HG02610 (cell line): ENCODE results near the gene WFDC13.
"Not testable (repeated sequence)": the region's sequence is repeated elsewhere in the genome, so short reads cannot be mapped to it uniquely, and the experiment has no call there.

Source experiments
- ATAC-seq: cut with Tn5 transposase; IDR thresholded peaks from one replicate; pipeline ENCODE4 v1.9.1; 2021; ENCODE audit warnings: mild to moderate bottlenecking, moderate library complexity; ENCODE audit not compliant: unreplicated experiment

Gene WFDC13, protein sequence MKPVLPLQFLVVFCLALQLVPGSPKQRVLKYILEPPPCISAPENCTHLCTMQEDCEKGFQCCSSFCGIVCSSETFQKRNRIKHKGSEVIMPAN

DNA sequence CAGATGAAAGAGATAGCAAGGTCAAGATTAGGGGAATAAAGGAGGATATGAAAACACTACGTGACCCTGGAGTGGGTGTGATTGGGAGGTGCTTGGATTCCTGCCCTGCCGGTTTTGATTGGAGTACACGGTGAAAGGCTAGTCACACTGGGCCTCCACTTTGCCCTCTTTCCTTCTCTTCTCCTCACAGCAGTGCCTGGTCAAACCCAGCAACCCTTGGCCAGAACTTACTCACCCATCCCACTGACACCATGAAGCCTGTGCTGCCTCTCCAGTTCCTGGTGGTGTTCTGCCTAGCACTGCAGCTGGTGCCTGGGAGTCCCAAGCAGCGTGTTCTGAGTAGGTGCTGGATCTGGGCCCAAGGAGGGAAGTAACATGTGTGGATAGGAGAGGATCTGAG is at the start of gene WFDC13:
TSS of gene WFDC13 (plus strand) at position 166 of the 400 bp plus-strand sequence. CDS start at position 252, 86 bp downstream.
- no peak for ATAC-seq

DNA sequence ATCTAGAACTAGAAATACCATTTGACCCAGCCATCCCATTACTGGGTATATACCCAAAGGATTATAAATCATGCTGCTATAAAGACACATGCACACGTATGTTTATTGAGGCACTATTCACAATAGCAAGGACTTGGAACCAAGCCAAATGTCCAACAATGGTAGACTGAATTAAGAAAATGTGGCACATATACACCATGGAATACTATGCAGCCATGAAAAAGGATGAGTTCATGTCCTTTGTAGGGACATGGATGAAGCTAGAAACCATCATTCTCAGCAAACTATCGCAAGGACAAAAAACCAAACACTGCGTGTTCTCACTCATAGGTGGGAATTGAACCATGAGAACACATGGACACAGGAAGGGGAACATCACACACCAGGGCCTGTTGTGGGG is 44.8 kb upstream of the WFDC13 start:
- ATAC-seq: not testable (repeated sequence)

DNA sequence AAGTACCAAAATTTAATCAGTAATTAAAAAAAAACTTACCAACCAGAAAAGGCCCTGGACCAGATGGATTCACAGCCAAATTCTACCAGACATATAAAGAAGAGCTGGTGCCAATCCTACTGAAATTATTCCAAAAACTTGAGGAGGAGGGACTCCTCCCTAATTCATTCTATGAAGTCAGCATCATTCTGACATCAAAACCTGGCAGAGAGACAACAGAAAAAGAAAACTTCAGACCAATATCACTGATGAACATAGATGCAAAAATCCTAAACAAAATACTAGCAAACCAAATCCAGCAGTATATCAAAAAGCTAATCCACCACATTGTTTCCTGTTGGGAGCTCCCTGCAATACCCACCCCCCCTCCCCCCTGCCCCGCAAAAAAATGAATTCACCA is 31.7 kb upstream of the WFDC13 start, which contains the start of gene WFDC11:
TSS of gene WFDC11 (minus strand) at position 101 of the 400 bp plus-strand sequence. CDS start 19,639 bp downstream, outside the sequence.
- ATAC-seq: no peak

DNA sequence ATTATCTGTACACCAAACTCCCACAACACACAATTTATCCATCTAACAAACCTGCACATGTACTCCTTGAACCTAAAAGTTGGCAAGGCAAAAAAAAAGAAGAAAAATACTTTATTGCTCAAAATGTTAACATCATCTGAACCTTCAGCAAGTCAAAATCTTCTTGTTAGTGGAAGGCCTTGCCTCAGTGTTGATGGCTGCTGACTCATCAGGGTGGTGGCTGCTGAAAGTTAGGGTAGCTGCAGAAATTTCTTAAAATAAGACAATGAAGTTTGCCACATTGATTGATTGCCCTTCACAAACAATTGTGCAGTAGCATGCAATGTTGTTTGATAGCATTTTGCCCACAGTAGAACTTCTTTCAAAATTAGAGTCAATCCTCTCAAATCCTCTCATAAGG is 29.1 kb upstream of the WFDC13 start:
- no peak for ATAC-seq

DNA sequence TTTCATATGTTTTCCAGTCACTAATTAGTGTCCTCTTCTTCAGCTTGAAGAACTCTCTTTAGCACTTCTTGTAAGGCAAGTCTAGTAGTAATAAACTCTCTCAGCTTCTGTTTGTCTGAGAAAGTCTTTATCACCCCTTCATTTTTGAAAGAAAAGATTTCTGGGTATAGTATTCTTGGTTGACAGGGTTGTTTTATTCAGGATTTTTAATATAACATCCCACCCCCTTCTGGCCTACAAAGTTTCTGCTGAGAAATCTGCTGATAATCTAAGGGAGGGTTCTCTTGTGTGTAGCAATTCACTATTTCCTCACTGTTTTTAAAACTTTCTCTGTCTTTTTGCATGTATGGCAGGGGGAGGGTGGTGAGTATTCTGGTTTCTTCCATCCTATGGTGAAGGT is 22.2 kb upstream of the WFDC13 start:
- ATAC-seq: no peak

DNA sequence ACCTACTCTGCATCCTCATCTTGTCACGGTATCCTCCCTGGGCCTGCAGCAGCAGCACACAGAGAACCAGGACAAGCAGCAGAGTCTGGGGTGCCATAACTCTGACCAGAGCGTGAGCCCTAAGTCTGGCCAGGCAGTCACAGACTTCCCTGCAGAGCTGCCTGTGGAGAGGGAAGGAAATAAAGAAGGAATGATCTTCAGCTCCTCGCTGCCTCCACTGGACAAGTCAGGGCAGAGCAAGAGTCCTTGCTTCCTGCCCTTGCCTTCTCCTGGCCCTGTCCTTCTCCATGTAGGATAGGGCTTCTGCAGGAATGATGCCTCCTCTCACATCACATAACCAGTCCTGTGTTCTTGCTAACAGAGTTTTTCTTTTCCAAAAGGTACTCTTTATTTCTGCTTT is 15.9 kb upstream of the WFDC13 start:
- ATAC-seq: no peak

DNA sequence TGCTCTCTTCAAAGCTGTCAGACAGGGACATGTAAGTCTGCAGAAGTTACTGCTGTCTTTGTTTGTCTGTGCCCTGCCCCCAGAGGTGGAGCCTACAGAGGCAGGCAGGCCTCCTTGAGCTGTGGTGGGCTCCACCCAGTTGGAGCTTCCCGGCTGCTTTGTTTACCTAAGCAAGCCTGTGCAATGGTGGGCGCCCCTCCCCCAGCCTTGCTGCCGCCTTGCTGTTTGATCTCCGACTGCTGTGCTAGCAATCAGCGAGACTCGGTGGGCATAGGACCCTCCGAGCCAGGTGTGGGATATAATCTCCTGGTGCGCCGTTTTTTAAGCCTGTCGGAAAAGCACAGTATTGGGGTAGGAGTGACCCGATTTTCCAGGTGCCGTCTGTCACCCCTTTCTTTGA is 8.5 kb upstream of the WFDC13 start:
- not testable (repeated sequence) for ATAC-seq

DNA sequence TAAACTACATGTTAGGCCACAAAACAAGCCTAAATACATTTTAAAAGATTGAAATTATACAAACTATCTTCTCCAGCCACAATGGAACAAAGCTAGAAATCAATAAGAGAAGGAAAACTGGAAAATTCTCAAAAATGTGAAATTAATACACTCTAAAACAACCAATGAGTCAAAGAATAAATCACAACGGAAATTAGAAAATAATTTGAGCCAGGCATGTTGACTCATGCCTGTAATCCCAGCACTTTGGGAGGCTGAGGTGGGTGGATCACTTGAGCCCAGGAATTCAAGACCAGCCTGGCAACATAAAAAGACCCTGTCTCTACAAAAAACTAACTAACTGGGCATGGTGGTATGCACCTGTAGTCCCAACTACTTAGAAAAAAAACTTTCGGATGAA is 6.3 kb upstream of the WFDC13 start:
- no peak for ATAC-seq

DNA sequence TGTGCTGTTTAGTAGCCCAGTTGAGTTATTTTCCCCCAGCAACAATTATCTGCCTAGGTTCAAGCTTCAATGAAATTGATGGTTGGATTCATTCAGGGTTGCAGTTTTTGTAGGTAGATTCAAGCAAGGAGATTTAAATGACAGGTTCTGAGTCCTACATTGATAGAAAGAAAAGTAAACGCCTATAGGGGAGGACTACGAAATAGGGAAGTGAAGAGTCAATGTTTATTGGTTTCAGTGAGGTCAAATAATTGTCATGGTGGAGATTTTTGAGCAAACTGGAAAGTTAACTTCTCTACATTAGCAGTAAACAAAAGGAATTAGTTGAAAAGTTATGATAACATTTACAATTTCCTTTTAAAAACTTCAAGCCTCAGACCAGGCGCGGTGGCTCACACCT is 734 bp upstream of the WFDC13 start:
- ATAC-seq: no peak

DNA sequence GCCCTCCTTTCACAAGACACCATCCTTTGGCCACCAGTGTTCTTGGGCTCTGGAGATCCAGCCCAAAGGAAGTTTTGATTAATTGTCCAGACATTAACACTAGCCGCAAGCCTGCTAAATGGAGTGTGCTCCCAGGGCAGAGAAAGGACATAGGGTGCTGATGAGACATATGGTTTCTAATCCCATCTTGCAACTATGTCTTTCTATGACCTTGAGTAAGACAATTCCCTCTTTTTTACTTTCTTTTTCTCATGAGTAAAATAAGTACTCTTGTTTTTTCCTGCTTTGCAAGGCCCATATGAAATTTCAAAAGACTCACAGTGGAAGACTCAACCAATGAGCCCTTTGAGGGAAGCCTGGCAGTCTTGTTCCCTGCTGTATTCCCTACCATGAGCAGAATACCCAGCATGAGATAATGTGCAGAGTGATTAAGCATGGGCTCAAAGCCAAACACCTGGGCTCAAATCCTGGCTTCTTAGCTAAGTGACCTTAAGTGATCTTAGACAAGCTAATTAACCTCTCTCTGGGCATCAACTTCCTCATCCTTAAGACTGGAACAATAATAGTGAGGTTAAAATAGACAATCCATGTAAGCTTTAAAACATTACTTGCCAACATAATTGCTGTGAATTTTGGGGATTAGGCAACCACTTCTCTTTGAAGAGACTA is 3.3 kb downstream of the WFDC13 start, which contains the start of gene WFDC10B:
TSS of gene WFDC10B (minus strand) at position 51 of the 669 bp plus-strand sequence. CDS start 19,027 bp downstream, outside the sequence.
- ATAC-seq: no peak

DNA sequence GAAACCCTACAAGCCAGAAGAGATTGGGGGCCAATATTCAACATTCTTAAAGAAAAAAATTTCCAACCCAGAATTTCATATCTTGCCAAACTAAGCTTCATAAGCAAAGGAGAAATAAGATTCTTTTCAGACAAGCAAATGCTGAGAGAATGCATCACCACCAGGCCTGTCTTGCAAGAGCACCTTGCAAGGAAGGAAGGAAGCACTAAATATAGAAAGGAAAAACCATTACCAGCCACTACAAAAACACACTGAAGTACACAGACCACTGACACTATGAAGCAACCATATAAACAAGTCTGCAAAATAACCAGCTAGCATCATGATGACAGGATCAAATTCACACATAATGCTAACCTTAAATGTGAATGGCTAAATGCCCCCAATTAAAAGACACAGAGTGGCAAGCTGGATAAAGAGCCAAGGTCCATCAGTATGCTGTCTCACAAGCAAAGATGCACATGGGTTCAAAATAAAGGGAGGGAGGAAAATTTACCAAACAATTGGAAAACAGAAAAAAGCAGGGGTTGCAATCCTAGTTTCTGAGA is 14.4 kb downstream of the WFDC13 start:
- ATAC-seq: not testable (repeated sequence)

DNA sequence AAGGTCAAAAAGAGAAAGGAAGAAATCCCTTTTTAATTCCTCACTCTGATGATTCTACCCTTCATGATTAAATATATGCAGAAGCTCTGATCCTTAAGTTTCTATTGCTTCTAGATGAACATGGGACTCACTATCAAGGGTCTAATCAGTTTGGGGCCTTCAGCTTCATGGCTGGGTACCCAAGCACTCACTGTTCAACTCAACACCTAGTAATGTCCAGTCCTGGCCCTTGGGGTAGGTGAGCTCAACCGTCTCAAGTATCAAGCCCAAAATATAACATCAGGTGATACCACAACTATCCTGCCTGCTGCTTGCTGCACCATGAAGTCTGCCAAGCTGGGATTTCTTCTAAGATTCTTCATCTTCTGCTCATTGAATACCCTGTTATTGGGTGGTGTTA is 20.2 kb downstream of the WFDC13 start, which contains the start of gene SPINT4:
TSS of gene SPINT4 (plus strand) at position 301 of the 400 bp plus-strand sequence. CDS start at position 322, 21 bp downstream.
- no peak for ATAC-seq

DNA sequence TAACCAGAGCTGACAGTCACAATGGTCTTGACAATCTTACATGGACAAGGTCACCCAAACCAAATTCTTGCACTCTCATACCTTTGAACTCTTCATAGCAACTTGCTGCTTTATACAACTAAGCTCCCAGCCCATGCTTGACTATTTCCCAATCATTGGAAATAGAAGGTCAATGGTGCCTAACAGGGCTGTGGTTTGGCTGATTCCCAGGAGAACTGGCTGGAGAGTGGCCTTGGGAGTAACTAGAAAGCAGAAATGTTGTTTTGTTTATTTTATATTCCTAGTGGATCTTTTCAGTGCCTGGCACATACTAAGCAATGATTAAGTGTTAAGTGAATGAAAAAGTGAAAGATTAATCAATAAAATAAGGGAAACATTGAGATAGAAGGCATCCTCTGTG is 23.3 kb downstream of the WFDC13 start:
- ATAC-seq: no peak

DNA sequence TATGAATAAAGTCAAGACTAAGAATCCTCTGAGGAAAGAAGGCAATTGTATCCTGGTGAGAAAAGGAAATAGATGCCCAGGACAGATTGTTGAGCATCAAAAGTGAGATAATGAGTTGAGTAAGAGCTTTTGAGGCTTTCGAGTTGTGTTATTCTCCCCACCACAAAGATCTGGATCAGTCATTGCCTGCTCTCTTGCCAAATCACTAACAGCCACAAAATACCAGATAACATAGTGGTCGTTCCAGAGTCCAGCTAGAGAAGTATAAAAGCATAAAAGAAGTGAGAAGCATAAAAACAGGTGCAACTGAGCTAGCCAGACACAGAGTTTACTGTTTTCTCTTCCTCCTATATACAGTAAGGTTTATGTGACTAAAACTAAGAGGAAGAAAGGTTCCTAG is 25.2 kb downstream of the WFDC13 start:
- ATAC-seq: no peak

DNA sequence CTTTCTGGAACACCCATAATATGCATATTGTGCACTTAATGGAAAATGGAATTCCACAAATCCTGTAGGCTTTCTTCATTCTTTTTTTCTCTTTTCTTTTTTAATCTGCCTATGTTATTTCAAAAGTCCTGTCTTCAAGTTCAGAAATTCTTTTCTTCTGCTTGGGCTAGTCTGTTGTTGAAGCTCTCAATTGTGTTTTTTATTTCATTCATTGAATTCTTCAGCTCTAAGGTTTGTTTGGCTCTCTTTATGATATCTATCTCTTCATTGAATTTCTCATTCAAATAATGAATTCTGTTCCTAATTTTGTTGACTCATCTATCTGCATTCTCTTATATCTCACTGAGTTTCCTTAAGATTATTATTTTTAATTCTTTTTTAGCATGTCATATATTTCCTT is 30.4 kb downstream of the WFDC13 start:
- ATAC-seq: no peak

DNA sequence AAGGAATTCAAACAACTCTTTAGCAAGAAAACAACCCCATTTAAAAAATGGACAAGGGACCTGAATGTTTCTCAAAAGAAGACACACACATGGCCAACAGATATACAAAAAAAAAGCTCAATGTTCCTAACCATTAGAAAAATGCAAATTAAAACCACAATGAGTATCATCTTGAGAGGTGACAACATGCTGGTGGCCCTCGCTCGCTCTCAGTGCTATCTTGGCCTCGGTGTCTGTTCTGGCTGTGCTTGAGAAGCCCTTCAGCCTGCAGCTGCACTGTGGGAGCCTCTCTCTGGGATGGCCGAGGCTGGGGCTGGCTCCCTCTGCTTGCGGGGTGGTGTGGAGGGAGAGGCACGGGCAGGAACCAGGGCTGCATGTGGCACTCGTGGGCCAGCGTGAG is 33.7 kb downstream of the WFDC13 start:
- ATAC-seq: no peak

DNA sequence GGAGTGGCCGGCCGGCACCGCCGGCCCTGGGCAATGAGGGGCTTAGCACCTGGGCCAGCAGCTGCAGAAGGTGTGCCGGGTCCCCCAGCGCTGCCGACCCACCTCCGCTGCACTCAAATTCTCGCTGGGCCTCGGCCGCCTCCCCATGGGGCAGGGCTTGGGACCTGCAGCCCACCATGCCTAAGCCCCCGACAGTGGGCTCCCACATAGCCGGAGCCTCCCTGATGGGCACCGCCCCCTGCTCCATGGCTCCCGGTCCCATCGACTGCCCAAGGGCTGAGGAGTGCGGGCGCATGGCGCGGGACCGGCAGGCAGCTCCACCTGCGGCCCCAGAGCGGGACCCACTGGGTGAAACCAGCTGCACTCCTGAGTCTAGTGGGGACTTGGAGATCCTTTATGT is 34.1 kb downstream of the WFDC13 start:
- ATAC-seq: no peak

DNA sequence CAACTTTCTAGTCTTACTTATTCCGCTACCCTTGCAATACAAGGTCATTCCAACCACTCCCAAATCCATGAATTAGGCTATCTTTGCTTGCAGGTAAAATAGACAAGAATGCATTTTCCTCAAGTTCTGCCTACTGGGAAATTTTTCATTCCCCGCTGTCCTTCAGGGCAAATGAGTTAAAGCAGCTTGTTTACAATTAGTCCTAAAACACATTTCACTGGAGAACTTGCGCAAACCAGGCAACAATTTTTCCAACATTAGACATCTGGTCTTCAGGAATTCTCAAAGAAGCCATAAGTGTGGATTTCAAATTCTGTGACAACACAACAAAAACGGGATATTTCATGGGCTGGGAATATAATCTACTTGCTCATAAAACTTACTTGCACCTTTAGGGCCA is 40.8 kb downstream of the WFDC13 start:
- ATAC-seq: no peak

DNA sequence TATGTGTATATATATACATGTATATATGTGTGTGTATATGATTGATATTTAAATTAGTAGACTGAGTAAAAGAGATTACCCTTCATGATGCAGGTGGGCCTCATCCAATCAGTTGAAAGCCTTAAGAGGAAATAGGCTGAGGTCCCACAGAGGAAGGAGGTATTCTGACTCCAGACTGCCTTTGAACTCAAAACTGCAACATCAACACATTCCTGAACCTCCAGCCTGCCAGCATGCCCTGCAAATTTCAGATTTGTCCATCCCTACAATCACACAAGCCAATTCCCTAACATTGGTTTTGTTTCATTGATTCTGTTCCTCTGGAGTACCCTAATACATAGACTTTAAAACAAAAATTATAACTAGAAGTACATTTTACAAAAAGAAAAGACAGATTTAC is 43.2 kb downstream of the WFDC13 start:
- ATAC-seq: no peak

DNA sequence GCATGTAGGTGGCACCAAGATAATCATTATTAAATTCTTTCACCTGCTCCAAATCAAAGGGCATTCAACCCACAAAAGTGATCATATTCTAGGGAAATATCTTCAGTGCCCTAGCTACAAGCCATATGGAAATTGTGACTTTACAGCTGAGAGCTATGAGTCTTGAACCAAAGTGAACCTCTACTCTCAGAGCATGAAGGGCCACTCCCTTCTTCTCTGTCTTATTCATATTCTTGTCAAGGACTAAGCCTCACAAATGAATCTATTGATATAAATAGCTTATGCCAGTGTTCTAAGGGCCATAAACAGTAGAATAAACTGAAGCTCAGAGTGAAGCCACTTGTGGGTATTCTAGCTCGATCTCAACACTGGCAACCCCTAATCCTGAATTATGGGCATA is 49.9 kb downstream of the WFDC13 start:
- ATAC-seq: no peak

DNA sequence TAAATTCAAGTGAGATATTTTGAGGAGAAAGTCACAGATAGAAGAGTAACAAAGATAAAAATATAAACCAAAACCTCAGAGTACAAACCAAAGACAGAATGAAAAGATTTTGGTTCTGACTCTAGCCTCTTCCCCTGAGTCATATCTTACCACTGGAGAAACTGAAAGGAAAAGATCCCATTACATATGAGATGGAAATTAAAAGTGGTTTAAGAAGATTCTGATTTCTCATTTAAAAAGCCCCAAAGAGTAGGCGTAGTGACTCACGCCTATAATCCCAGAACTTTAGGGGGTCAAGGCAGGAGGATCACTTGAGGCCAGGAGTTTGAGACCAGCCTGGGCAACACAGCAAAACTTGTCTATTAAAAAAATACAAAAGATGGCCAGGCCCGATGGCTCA is 50.9 kb downstream of the WFDC13 start:
- no peak for ATAC-seq

DNA sequence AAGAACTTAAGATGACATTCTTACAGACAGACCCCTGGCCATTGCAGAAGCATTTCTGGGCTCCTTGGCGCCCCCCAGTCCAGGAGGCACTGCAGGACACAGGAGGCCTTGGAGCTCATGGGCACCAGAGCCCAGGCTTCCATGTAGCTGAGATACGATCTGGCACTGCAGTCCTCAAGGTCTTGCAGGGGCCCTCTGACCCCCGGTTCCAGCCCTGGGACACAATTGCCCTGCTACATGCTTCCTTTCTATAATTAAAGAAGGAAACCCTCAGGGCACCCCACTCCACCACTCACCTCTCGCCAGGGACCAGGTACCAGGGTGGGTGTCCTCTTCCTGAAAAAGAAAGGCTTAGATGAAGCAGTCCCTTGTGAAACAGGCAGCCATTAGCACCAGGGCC is 56.3 kb downstream of the WFDC13 start:
- ATAC-seq: no peak
